HG03558 (cell line): ENCODE data around the gene NCKAP5.

Experiments used
- ATAC-seq: cut with Tn5 transposase; IDR thresholded peaks from one replicate; pipeline ENCODE4 v1.9.1; 2021; ENCODE audit warnings: moderate number of reproducible peaks; ENCODE audit not compliant: unreplicated experiment; ENCODE audit errors: extremely low read depth

The NCKAP5 gene

GRCh38 chr2:132980304-132980703, 588.0 kb downstream of the NCKAP5 start:
- ATAC-seq, result no peak

DNA sequence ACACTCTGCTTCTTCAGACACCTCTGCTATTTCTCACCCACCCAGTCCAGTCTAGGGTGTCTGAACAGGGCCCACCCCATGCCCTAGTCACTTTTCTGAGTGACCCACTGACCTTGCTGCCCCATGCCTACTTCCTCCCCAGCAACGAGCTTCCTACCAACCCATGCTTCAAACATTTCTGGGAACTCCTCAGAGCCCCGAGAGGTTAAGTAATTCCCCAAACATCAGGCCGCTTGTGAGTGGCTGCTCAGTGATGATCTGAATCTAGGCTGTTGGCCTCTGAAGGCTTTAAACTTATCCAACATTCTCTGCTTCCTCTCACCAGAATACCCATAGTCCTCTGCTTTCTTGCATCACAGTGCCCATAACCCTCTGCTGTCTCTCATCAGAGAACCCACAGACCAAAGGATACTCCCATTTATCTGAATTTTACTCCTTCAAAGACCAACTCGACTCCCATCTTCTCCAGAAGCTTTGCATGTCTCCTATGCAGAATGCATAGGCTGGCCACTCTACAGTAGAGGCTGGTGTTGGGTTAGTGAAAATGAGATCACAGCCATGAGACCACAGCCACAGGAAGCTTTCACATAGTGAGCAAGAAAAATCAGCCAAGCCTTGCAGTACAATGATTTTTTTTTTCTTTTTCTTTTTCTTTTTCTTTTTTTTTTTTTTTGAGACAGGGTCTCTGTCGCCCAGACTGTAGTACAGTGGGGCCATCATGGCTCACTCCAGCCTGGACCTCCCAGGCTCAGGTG, 588.7 kb downstream of the NCKAP5 start:
- ATAC-seq, result no peak

DNA sequence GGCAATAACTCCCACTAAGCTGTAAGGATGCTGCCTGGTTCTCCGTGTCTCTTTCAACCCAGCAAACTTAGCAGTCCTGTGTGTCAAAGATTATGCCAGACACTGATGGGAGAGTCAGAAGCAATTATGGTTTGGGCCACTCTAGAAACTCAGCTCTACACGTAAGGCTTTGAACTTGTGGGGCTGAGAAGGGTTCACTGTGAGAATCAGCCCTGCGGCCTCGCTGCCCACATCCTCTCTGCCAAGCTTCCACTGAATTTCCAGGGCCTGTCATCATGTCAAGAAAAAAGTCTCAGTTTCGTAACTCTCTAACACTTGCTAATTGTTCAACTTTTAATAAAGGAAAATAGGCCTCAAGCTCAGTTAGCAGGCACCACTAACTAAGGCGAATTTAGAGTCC, 589.4 kb downstream of the NCKAP5 start:
- no peak for ATAC-seq

DNA sequence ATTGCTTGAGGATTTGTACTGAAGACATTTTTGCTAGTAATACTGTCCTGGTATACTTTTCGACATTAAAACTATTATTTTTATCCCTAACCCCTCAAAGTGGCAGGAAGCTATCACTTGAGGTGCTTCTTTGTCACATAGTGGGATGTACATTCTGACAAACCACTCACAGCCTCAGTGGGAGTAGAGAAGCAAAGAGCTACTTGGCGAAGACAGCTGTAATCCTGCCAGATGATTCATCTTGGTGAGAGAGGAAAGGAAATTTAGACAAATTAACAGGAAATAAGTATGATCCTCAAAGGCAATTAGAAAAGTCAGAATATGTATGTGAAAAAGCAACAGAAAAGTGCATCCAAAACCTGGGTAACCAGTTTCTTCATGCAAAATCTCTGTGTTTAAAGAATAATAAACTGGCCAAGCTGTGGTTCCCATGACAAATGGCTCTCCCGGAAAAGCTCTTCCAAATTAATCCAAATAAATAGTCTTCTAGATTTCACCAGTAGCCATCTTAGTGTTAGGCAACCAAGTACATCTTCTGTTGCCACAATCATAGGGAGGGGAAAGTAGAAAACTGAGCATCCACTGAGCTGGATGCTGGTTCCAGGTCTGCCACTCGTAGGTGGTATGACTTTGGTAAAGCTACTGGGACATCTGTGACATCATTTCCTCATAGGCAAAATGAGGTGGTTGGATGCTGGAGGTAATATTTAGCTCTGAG, 590.3 kb downstream of the NCKAP5 start:
- ATAC-seq, result no peak

GRCh38 chr2:132975193-132976105, 592.8 kb downstream of the NCKAP5 start:
- ATAC-seq, result no peak

- no peak for ATAC-seq
Observed at GRCh38 chr2:132974467-132975095, 593.7 kb downstream of the NCKAP5 start.

- no peak for ATAC-seq
Observed at GRCh38 chr2:132971310-132972061, 596.8 kb downstream of the NCKAP5 start.

DNA sequence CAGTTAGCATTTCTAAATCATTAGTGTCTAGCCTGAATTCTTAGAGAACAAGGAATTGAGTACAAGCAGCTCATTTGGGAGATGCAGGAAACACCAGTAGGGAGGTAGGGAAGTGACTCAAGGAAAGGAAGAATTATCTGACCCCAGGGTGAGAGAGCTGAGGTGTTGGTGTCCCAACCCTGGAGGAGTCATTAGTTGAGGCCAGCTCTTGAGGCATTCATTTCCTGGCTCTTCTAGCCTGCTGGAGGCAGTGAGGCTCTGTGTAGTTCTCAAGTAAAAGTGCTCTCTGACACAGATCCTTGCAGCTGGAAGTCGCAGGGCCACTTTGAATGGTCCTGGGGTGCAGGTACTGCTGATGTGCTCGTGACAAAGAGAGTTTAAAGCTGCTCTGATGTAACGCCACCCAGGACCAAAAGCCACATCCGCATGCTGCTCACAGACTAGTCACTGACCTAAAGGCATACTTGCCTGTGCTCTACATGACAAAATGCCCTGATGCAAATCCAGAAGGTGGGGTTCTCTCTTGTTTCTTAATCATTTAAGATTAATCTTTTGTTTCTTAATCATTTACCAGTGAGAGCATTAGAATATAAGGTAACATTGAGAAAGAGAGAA, 598.8 kb downstream of the NCKAP5 start:
- no peak for ATAC-seq

DNA sequence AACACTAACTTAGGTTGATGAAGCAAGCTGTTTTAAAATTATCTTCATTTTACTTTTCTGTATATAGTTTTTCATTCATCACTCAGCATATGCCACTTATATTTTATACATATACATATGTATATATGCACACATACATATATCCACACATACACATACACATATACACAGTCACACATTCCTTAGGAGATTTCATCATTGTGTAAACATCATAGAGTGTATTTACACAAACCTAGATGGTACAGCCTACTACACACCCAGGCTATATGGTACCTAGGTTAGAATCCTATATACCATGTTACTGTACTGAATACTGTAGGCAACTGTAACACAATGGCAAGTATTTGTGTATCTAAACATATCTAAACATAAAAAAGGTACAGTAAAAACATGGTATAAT, 602.8 kb downstream of the NCKAP5 start:
- no peak for ATAC-seq

- no peak for ATAC-seq
Observed at GRCh38 chr2:132963161-132963560, 605.1 kb downstream of the NCKAP5 start.

DNA sequence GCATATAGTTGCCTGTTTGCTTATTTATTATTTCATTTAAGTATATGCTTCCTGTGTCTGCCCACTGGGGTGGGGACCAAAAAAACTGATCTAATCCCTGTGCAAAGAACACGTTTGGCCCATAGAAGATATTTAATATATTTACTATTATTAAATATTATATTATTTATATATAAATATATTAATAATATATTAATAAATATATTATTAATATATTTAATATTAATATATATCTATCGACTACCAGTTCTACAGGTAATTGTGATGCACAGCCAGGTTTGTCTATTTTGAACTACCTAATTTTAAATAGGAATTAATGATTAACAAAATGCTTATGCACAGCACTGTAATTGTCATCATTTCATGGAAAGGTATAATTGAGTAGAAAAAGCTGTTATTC, 609.4 kb downstream of the NCKAP5 start:
- no peak for ATAC-seq

GRCh38 chr2:132955871-132956615, 612.2 kb downstream of the NCKAP5 start:
- no peak for ATAC-seq

GRCh38 chr2:132953771-132954170, 614.5 kb downstream of the NCKAP5 start:
- ATAC-seq, result peak; percentile 62

DNA sequence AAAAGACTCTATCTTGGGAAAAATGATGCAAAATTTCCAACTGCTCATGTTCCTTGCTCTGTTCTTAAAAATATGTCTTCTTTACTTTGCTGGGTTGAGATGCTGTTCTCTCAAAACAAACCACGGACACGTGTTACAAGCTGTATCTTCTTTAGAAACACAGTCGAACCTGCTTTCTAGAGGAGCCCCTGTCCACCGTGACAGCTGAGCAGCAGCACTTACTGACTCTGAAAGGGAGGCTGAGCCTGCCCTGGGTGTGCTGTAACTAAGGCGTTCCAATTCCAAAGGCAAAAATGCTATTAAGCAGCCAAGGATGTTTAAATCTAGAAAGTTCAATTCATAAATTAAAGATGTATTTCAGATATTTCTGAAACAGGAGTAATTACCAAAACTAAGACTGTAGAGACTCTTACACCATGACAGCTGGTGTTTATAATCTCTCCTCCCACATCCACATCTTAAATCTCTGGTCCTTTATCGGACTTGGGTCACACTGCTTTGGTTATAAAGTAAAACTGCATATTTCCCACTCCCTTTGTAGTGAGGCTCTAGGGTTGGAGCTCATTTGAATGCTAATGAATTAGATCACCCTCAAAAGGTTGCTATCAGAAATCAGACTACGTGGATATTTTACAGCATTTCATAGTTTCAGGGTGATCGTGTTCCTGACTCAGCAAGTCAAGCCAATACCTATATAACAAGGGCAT, 617.1 kb downstream of the NCKAP5 start:
- no peak for ATAC-seq

GRCh38 chr2:132949108-132949507, 619.2 kb downstream of the NCKAP5 start:
- no peak for ATAC-seq

DNA sequence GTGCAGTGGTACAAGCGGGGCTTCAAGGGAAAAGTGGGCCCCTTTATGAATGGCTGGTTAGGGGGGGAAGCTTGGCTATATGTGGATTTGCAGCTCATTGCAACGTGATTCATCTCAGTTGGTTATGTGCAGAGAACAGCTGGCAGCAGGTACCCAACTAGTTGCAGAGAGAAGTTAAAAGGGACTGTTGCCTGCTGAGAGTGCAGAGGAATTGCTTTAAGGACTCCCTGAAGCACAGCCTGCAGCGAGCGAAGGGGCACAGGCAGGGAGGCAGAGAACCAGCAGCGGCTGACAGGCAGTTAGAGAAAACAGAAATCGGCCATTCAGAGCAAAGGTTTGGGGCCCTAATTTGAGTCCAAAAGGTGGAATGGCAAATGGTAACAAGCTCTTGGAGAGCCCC, 620.1 kb downstream of the NCKAP5 start:
- ATAC-seq, result no peak

GRCh38 chr2:132943829-132944228, 624.4 kb downstream of the NCKAP5 start:
- no peak for ATAC-seq
